A549 (cell line): Measurements from ENCODE around the gene SLC16A8. TPM values are rescaled to one million over a fixed set of nuclear protein-coding genes. Genes with fewer than 3 reads are reported as not detected.

Experiments used
- ATAC-seq, 2 experiments: fragments of 200-7000 bp in 1 of 2; fragments of >200 bp in 1 of 2; cut with Nextera tagmentation in 1 of 2; cut with Tn5 transposase in 1 of 2; 3 replicates each; pipeline versions ENCODE4 v1.8.0 to v1.9.1; 2018 to 2020; ENCODE audit warnings: mild to moderate bottlenecking in 1 of 2, moderate library complexity in 1 of 2
- CTCF ChIA-PET: fragments of 300-600 bp; sonication (Branson Sonifier 250); formaldehyde crosslinking; extraction: SDS; loops from one replicate; lab custom pipeline; 2021; ENCODE audit warnings: antibody characterized with exemption, inconsistent platforms; lab: Yijun Ruan, JAX
- POLR2A ChIA-PET: fragments of 350-600 bp; formaldehyde crosslinking; extraction: SDS; loops from one replicate; lab custom pipeline; 2021; ENCODE audit warnings: antibody characterized with exemption, inconsistent platforms; lab: Yijun Ruan, JAX
- DNase-seq, 2 experiments: peaks; one replicate each; pipeline versions ENCODE4 v3.0.0 to v3.0.0-alpha.2; 2011 to 2016; ENCODE audit warnings: low read depth in 1 of 2, low spot score in 1 of 2
- FAIRE-seq: peaks from 2 replicates; lab custom pipeline; 2011; peaks lifted over from hg19 to GRCh38; lab: Jason Lieb, UNC
- H3K27ac ChIP-seq, 2 experiments: fragments of >200 bp; sonication (Bioruptor Twin); formaldehyde crosslinking; 3 replicates each; pipeline ENCODE4 v1.5.1; 2016 to 2017
- H3K4me1 ChIP-seq: fragments of >200 bp; sonication (Bioruptor Twin); formaldehyde crosslinking; 3 replicates; pipeline ENCODE4 v1.6.1; 2016
- H3K4me2 ChIP-seq: fragments of >200 bp; sonication (Bioruptor Twin); formaldehyde crosslinking; 3 replicates; pipeline ENCODE4 v1.6.1; 2016
- H3K4me3 ChIP-seq: fragments of >200 bp; sonication (Bioruptor Twin); formaldehyde crosslinking; 3 replicates; pipeline ENCODE4 v1.5.1; 2016
- H3K9me3 ChIP-seq: fragments of >200 bp; sonication (Bioruptor Twin); formaldehyde crosslinking; 3 replicates; pipeline ENCODE4 v1.6.1; 2016
- BHLHE40 ChIP-seq: IDR thresholded peaks from 2 replicates; pipeline ENCODE4 v1.6.1; 2012; ENCODE audit warnings: low read depth, low read length, inconsistent platforms
- CBX8 ChIP-seq: fragments of 200-600 bp; sonication (generic); IDR thresholded peaks from 2 replicates; pipeline ENCODE4 v1.6.1; 2016
- CHD2 ChIP-seq: fragments of 150-350 bp; IDR thresholded peaks from 2 replicates; pipeline ENCODE4 v1.6.1; 2014; ENCODE audit warnings: low read length; ENCODE audit not compliant: partially characterized antibody
- CHD4 ChIP-seq: fragments of 200-600 bp; sonication (generic); IDR thresholded peaks from 2 replicates; pipeline ENCODE4 v1.6.1; 2016; ENCODE audit warnings: antibody characterized with exemption, mild to moderate bottlenecking, borderline replicate concordance
- EHF ChIP-seq: fragments of 250-450 bp; sonication (Bioruptor Pico); IDR thresholded peaks from 2 replicates; pipeline ENCODE4 v1.5.0; 2020; ENCODE audit warnings: mild to moderate bottlenecking
- ESRRA ChIP-seq: fragments of 150-350 bp; IDR thresholded peaks from 2 replicates; pipeline ENCODE4 v1.6.1; 2014; ENCODE audit warnings: mild to moderate bottlenecking, low read length, borderline replicate concordance
- FOXS1 ChIP-seq: fragments of 250-450 bp; sonication (Bioruptor Pico); IDR thresholded peaks from 2 replicates; pipeline ENCODE4 v1.5.0; 2020; ENCODE audit warnings: mild to moderate bottlenecking, moderate library complexity
- MAFK ChIP-seq: fragments of 450-650 bp; IDR thresholded peaks from 2 replicates; pipeline ENCODE4 v1.6.1; 2014; ENCODE audit not compliant: partially characterized antibody
- MYC ChIP-seq: IDR thresholded peaks from 2 replicates; pipeline ENCODE4 v1.6.1; 2012; ENCODE audit warnings: mild to moderate bottlenecking, inconsistent platforms, low read length, improper control_type of control experiment, borderline replicate concordance
- NPAS2 ChIP-seq: fragments of 250-450 bp; sonication (Bioruptor Pico); IDR thresholded peaks from 2 replicates; pipeline ENCODE4 v1.8.0; 2022; ENCODE audit warnings: mild to moderate bottlenecking, moderate library complexity, borderline replicate concordance
- PHF8 ChIP-seq: fragments of 200-600 bp; sonication (generic); IDR thresholded peaks from 2 replicates; pipeline ENCODE4 v1.6.1; 2016; ENCODE audit warnings: low read depth, mild to moderate bottlenecking, antibody characterized with exemption, moderate library complexity, borderline replicate concordance
- RARB ChIP-seq: fragments of 250-450 bp; sonication (Bioruptor Pico); IDR thresholded peaks from 2 replicates; pipeline ENCODE4 v1.8.0; 2021; ENCODE audit warnings: mild to moderate bottlenecking, moderate library complexity
- SMC3 ChIP-seq: fragments of >200 bp; sonication (Bioruptor Twin); formaldehyde crosslinking; IDR thresholded peaks from 3 replicates; pipeline ENCODE4 v1.6.1; 2018; ENCODE audit warnings: inconsistent platforms
- TP53 ChIP-seq: fragments of 250-450 bp; sonication (Bioruptor Pico); IDR thresholded peaks from 2 replicates; pipeline ENCODE4 v1.5.0; 2021; ENCODE audit warnings: mild to moderate bottlenecking, moderate library complexity
- ZC3H11A ChIP-seq: fragments of 450-650 bp; IDR thresholded peaks from 2 replicates; pipeline ENCODE4 v1.6.1; 2014; ENCODE audit warnings: antibody characterized with exemption, mild to moderate bottlenecking
- ZSCAN20 ChIP-seq: fragments of 250-450 bp; sonication (Bioruptor Pico); IDR thresholded peaks from 2 replicates; pipeline ENCODE4 v1.8.0; 2022; ENCODE audit warnings: mild to moderate bottlenecking, moderate library complexity
- WGBS: methylation state at CpG from one replicate; pipeline ENCODE4 v1.1.6; 2017; ENCODE audit errors: missing lambda C conversion rate; 5-methylcytosine and 5-hydroxymethylcytosine counted together
- polyA plus RNA-seq, 4 experiments: library from polyadenylated mRNA; depleted of rRNA in 3 of 4; stranded (reverse); fragments of >200 nt; fragmentation: RNase III in 1 of 4; extraction: RNeasy Plus Mini Kit Qiagen cat#74134 plus additional on column Dnase treatment in 1 of 4; gene quantifications; 2 replicates in 3 of 4; 3 replicates in 1 of 4; pipeline ENCODE4 v1.2.3, GENCODE V29; 2011 to 2017
- TF ChIP-seq, protein P1 (sequence below): fragments of >200 bp; sonication (Bioruptor Twin); formaldehyde crosslinking; IDR thresholded peaks from 3 replicates; pipeline ENCODE4 v1.5.1; 2016
- TF ChIP-seq, protein P2 (sequence below): fragments of 200-600 bp; sonication (generic); IDR thresholded peaks from 2 replicates; pipeline ENCODE4 v1.6.1; 2016; ENCODE audit warnings: antibody characterized with exemption, mild to moderate bottlenecking, moderate library complexity
- TF ChIP-seq, protein P3 (sequence below): fragments of 250-450 bp; sonication (Bioruptor Pico); IDR thresholded peaks from 2 replicates; pipeline ENCODE4 v1.5.0; 2021; ENCODE audit warnings: mild to moderate bottlenecking, moderate library complexity, borderline replicate concordance
- TF ChIP-seq, protein P4 (sequence below): IDR thresholded peaks from 2 replicates; pipeline ENCODE4 v1.6.1; 2012
- TF ChIP-seq, protein P5 (sequence below): fragments of 250-450 bp; sonication (Bioruptor Pico); IDR thresholded peaks from 2 replicates; pipeline ENCODE4 v1.5.0; 2020; ENCODE audit warnings: low read depth, mild to moderate bottlenecking, moderate library complexity

SLC16A8 gene
- polyA plus RNA-seq, 2 of the 4 experiments (the other 2 are of a cell fraction) = not detected

DNA sequence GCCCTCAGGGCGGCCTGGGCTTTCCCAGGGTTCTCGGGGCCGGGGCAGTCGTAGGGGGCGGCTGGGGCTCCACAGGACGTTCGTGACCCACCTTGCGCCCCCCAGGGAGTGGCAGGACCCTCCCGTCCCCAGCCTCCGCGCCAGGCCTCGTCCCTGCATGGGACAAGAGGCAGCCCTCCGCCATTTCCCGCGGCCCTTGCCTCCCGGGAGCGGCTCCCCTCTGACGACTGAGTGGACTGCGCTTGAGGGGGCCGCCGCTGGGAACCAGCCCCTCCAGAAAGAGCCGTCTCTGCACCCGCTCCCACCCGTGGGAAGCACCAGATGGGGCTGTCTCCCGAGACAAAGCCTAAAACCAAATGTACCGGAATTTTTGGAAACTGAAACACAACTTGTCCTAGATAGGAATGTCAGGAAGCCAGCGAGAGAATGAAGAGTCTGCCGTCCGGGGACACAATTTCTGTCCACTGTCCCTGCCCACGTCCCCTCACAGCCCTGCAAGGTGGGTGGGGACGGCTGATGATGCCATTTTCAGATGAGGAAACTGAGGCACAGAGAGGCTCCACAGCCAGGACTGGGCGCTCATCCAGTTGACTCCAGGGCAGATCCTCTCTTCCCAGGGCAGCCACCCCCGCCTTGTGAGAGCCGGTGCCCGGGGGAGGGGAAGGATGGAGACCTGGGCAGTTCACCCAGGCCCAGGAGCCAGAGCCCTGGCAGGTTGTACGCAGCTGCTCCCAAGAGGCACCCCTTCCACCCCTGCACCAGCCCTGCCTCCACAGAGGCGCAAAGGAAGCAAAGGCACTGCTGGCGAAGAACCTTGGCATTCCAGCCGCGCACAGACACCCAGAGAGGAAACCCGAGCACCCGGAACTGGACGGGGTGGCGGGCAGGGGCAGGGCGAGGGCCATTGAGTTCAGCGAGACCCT, 44.8 kb downstream of the SLC16A8 start:
- no peak for TF ChIP-seq ESRRA
- TF ChIP-seq MAFK = no peak
- TF ChIP-seq RARB (CRISPR knock-in tag) = no peak
- TF ChIP-seq, protein P1, sequence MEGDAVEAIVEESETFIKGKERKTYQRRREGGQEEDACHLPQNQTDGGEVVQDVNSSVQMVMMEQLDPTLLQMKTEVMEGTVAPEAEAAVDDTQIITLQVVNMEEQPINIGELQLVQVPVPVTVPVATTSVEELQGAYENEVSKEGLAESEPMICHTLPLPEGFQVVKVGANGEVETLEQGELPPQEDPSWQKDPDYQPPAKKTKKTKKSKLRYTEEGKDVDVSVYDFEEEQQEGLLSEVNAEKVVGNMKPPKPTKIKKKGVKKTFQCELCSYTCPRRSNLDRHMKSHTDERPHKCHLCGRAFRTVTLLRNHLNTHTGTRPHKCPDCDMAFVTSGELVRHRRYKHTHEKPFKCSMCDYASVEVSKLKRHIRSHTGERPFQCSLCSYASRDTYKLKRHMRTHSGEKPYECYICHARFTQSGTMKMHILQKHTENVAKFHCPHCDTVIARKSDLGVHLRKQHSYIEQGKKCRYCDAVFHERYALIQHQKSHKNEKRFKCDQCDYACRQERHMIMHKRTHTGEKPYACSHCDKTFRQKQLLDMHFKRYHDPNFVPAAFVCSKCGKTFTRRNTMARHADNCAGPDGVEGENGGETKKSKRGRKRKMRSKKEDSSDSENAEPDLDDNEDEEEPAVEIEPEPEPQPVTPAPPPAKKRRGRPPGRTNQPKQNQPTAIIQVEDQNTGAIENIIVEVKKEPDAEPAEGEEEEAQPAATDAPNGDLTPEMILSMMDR = no peak
- no peak for TF ChIP-seq CHD4
- no peak for TF ChIP-seq FOXS1
- no peak for TF ChIP-seq NPAS2 (CRISPR knock-in tag)
- TF ChIP-seq, protein P2, sequence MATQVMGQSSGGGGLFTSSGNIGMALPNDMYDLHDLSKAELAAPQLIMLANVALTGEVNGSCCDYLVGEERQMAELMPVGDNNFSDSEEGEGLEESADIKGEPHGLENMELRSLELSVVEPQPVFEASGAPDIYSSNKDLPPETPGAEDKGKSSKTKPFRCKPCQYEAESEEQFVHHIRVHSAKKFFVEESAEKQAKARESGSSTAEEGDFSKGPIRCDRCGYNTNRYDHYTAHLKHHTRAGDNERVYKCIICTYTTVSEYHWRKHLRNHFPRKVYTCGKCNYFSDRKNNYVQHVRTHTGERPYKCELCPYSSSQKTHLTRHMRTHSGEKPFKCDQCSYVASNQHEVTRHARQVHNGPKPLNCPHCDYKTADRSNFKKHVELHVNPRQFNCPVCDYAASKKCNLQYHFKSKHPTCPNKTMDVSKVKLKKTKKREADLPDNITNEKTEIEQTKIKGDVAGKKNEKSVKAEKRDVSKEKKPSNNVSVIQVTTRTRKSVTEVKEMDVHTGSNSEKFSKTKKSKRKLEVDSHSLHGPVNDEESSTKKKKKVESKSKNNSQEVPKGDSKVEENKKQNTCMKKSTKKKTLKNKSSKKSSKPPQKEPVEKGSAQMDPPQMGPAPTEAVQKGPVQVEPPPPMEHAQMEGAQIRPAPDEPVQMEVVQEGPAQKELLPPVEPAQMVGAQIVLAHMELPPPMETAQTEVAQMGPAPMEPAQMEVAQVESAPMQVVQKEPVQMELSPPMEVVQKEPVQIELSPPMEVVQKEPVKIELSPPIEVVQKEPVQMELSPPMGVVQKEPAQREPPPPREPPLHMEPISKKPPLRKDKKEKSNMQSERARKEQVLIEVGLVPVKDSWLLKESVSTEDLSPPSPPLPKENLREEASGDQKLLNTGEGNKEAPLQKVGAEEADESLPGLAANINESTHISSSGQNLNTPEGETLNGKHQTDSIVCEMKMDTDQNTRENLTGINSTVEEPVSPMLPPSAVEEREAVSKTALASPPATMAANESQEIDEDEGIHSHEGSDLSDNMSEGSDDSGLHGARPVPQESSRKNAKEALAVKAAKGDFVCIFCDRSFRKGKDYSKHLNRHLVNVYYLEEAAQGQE = no peak
- TF ChIP-seq MYC = no peak
- no peak for TF ChIP-seq TP53 (CRISPR knock-in tag)
- TF ChIP-seq EHF (CRISPR knock-in tag) = no peak
- TF ChIP-seq ZC3H11A = no peak
- no peak for TF ChIP-seq ZSCAN20 (CRISPR knock-in tag)
- TF ChIP-seq CHD2 = no peak
- TF ChIP-seq PHF8 = no peak
- TF ChIP-seq, all 56 proteins: peak for 0
- no peak for FAIRE-seq
- 88% methylated on average over 34 of the region's 46 CpGs for WGBS
- ATAC-seq = no peak
- no peak for DNase-seq
- Histone ChIP-seq H3K9me3 (no peaks in the 10 kb centered on the region), H3K27ac (no peak overlapping the region), H3K4me3 (no peak overlapping the region), H3K4me2 (no peak overlapping the region), H3K4me1 (peaks cover 13% of the 10 kb centered on the region)
- ChIA-PET POLR2A (no interaction called here), CTCF (interaction anchor here (2.6 kb wide), 1 partner anchor 13 kb away, joined by 19 read pairs; no protein-coding TSS in a partner anchor)

DNA sequence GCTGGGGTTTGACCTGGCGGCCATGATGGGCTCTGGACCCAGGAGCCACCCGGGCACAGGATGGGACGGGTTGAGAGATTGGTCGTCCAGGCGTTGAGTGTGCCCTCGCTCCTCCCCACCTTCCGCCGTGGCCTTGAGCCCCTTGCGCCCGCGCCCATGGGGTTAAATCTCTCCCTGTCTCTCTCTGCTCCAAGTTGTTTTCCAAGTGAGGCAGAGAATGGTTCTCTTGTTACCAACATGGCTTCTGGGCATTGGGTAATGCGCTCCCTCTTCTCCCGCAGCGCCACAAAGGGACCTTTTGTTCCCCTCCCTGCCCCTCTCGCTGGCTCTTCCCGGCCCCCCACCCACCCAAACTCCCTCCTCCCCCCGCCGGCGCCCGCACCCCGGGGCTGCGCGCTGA, 45.6 kb downstream of the SLC16A8 start:
- DNase-seq (no peak), FAIRE-seq (no peak), ATAC-seq (no peak)
- H3K4me1 ChIP-seq = peaks cover 20% of the 10 kb centered on the region
- 89% methylated on average over 14 of the region's 23 CpGs for WGBS
- POLR2A ChIA-PET = no interaction called here
- H3K9me3 ChIP-seq = no peaks in the 10 kb centered on the region
- CTCF ChIA-PET = interaction anchor here (0.8 to 2.9 kb wide), 3 partner anchors 11 to 384 kb away, joined by 3 to 21 read pairs (median 4); no protein-coding TSS in a partner anchor
- no peak overlapping the region for H3K4me2 ChIP-seq
- no peak overlapping the region for H3K4me3 ChIP-seq
- H3K27ac ChIP-seq = no peak overlapping the region
- TF ChIP-seq BHLHE40 (no peak), CBX8 (no peak), EHF (CRISPR knock-in tag) (no peak), SMC3 (no peak), PHF8 (no peak)
- TF ChIP-seq, protein P3, sequence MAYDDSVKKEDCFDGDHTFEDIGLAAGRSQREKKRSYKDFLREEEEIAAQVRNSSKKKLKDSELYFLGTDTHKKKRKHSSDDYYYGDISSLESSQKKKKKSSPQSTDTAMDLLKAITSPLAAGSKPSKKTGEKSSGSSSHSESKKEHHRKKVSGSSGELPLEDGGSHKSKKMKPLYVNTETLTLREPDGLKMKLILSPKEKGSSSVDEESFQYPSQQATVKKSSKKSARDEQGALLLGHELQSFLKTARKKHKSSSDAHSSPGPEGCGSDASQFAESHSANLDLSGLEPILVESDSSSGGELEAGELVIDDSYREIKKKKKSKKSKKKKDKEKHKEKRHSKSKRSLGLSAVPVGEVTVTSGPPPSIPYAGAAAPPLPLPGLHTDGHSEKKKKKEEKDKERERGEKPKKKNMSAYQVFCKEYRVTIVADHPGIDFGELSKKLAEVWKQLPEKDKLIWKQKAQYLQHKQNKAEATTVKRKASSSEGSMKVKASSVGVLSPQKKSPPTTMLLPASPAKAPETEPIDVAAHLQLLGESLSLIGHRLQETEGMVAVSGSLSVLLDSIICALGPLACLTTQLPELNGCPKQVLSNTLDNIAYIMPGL (CRISPR knock-in tag) = no peak
- TF ChIP-seq, protein P4, sequence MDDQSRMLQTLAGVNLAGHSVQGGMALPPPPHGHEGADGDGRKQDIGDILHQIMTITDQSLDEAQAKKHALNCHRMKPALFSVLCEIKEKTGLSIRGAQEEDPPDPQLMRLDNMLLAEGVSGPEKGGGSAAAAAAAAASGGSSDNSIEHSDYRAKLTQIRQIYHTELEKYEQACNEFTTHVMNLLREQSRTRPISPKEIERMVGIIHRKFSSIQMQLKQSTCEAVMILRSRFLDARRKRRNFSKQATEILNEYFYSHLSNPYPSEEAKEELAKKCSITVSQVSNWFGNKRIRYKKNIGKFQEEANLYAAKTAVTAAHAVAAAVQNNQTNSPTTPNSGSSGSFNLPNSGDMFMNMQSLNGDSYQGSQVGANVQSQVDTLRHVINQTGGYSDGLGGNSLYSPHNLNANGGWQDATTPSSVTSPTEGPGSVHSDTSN = no peak
- TF ChIP-seq, protein P2 = no peak
- TF ChIP-seq, protein P5, sequence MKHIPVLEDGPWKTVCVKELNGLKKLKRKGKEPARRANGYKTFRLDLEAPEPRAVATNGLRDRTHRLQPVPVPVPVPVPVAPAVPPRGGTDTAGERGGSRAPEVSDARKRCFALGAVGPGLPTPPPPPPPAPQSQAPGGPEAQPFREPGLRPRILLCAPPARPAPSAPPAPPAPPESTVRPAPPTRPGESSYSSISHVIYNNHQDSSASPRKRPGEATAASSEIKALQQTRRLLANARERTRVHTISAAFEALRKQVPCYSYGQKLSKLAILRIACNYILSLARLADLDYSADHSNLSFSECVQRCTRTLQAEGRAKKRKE (CRISPR knock-in tag) = no peak
